ENCODE results near the gene MYO3B.

The MYO3B gene

GRCh38 chr2:170213651-170214050 is 35.7 kb downstream of the MYO3B start:
- no peak for DNase-seq

GRCh38 chr2:170214309-170214948 is 36.5 kb downstream of the MYO3B start:
- DNase-seq = no peak

GRCh38 chr2:170215021-170215420 is 37.1 kb downstream of the MYO3B start:
- DNase-seq = no peak

GRCh38 chr2:170216428-170216827 is 38.5 kb downstream of the MYO3B start:
- no peak for DNase-seq

- DNase-seq = no peak
Observed at GRCh38 chr2:170216981-170217380, 39.0 kb downstream of the MYO3B start.

- DNase-seq = no peak
Observed at GRCh38 chr2:170217778-170218251, 39.9 kb downstream of the MYO3B start.

- no peak for DNase-seq
Observed at GRCh38 chr2:170218456-170218855, 40.5 kb downstream of the MYO3B start.

- no peak for DNase-seq
Observed at GRCh38 chr2:170218931-170219330, 41.0 kb downstream of the MYO3B start.

GRCh38 chr2:170221317-170222288 is 43.7 kb downstream of the MYO3B start:
- no peak for DNase-seq

GRCh38 chr2:170222298-170222697 is 44.4 kb downstream of the MYO3B start:
- no peak for DNase-seq

- no peak for DNase-seq
Observed at GRCh38 chr2:170222842-170223241, 44.9 kb downstream of the MYO3B start.

- no peak for DNase-seq
Observed at GRCh38 chr2:170224692-170225294, 46.8 kb downstream of the MYO3B start.

GRCh38 chr2:170226216-170226615 is 48.3 kb downstream of the MYO3B start:
- DNase-seq = no peak

GRCh38 chr2:170227507-170227947 is 49.6 kb downstream of the MYO3B start:
- no peak for DNase-seq

GRCh38 chr2:170227951-170228350 is 50.0 kb downstream of the MYO3B start:
- DNase-seq = no peak

- DNase-seq = no peak
Observed at GRCh38 chr2:170228429-170228828, 50.5 kb downstream of the MYO3B start.

GRCh38 chr2:170229125-170229524 is 51.2 kb downstream of the MYO3B start:
- no peak for DNase-seq

- DNase-seq = no peak
Observed at GRCh38 chr2:170229744-170230143, 51.8 kb downstream of the MYO3B start.

- no peak for DNase-seq
Observed at GRCh38 chr2:170235860-170236679, 58.1 kb downstream of the MYO3B start.

- no peak for DNase-seq
Observed at GRCh38 chr2:170236680-170237047, 58.7 kb downstream of the MYO3B start.

- no peak for DNase-seq
Observed at GRCh38 chr2:170237572-170238120, 59.7 kb downstream of the MYO3B start.

GRCh38 chr2:170238776-170239175 is 60.8 kb downstream of the MYO3B start:
- no peak for DNase-seq
